AG04450 (cell line): ENCODE results near the gene KIAA1217. TPM values are rescaled to one million over a fixed set of nuclear protein-coding genes. Genes with fewer than 3 reads are reported as not detected.

Experiments used
- CTCF ChIA-PET: fragments of 300-600, 350-600 bp; formaldehyde crosslinking; extraction: SDS; loops from one replicate; lab custom pipeline; 2022; ENCODE audit warnings: antibody characterized with exemption, inconsistent platforms; lab: Charles Lee
- POLR2A ChIA-PET: fragments of 350-600 bp; formaldehyde crosslinking; extraction: SDS; loops from one replicate; lab custom pipeline; 2021; ENCODE audit warnings: antibody characterized with exemption, inconsistent platforms; lab: Yijun Ruan, JAX
- DNase-seq: peaks from one replicate; pipeline ENCODE4 v3.0.0-alpha.2; 2011; ENCODE audit warnings: low read depth, low spot score
- H3K27ac ChIP-seq: one replicate; pipeline ENCODE4 v1.5.1; 2012; ENCODE audit warnings: low read depth, low read length, control low read depth
- H3K27me3 ChIP-seq: one replicate; pipeline ENCODE4 v1.6.0; 2012; ENCODE audit warnings: low read length; ENCODE audit not compliant: control insufficient read depth, insufficient read depth
- H3K4me3 ChIP-seq: 2 replicates; pipeline ENCODE4 v1.5.1; 2011; ENCODE audit warnings: mild to moderate bottlenecking, low read depth, low read length, control low read depth
- H3K9me3 ChIP-seq: 2 replicates; pipeline ENCODE4 v1.5.1; 2012; ENCODE audit warnings: low read length; ENCODE audit not compliant: control insufficient read depth, insufficient read depth
- CTCF ChIP-seq: IDR thresholded peaks from 2 replicates; pipeline ENCODE4 v1.5.1; 2011; ENCODE audit warnings: low read depth, low read length, control low read depth, inconsistent platforms
- polyA plus RNA-seq: library from polyadenylated mRNA; depleted of rRNA; stranded (reverse); fragments of >200 nt; gene quantifications from 2 replicates; pipeline ENCODE4 v1.2.3, GENCODE V29; 2011

The KIAA1217 gene
- polyA plus RNA-seq, 1 experiment = 5.4 TPM

GRCh38 chr10:24550680-24551079 is 341.7 kb downstream of the KIAA1217 start:
- CTCF ChIA-PET = interaction anchor here (1.2 kb wide), 1 partner anchor 556 kb away, joined by 5 read pairs; no protein-coding TSS in a partner anchor
- TF ChIP-seq CTCF = no peak
- POLR2A ChIA-PET = no interaction called here
- no peaks in the 10 kb centered on the region for H3K9me3 ChIP-seq
- no peak for DNase-seq
- peaks cover 13% of the 10 kb centered on the region for H3K27me3 ChIP-seq
- H3K27ac ChIP-seq = no peak overlapping the region
- H3K4me3 ChIP-seq = no peak overlapping the region

- CTCF ChIA-PET = interaction anchor here (1.2 kb wide), 1 partner anchor 557 kb away, joined by 5 read pairs; no protein-coding TSS in a partner anchor
- H3K27ac ChIP-seq = no peak overlapping the region
These were observed 342.2 kb downstream of the KIAA1217 start for GRCh38 chr10:24551161-24551560.

GRCh38 chr10:24552346-24553016 is 343.5 kb downstream of the KIAA1217 start:
- no peak overlapping the region for H3K4me3 ChIP-seq
- H3K27me3 ChIP-seq = peaks cover 16% of the 10 kb centered on the region
- POLR2A ChIA-PET = no interaction called here
- no peak overlapping the region for H3K27ac ChIP-seq
- DNase-seq = no peak
- CTCF ChIA-PET = no interaction called here
- H3K9me3 ChIP-seq = no peaks in the 10 kb centered on the region
- peak; percentile 37 for TF ChIP-seq CTCF

More at GRCh38 chr10:24551161-24551560, 342.2 kb downstream of the KIAA1217 start:
- no peak for DNase-seq
- POLR2A ChIA-PET = no interaction called here
- H3K27me3 ChIP-seq = peaks cover 14% of the 10 kb centered on the region
- H3K4me3 ChIP-seq = no peak overlapping the region
- no peak for TF ChIP-seq CTCF
- no peaks in the 10 kb centered on the region for H3K9me3 ChIP-seq

- no peak overlapping the region for H3K4me3 ChIP-seq
- CTCF ChIA-PET = no interaction called here
These were observed 344.2 kb downstream of the KIAA1217 start for GRCh38 chr10:24553051-24553612.

More at GRCh38 chr10:24553051-24553612, 344.2 kb downstream of the KIAA1217 start:
- Histone ChIP-seq H3K27me3 (peaks cover 16% of the 10 kb centered on the region), H3K27ac (no peak overlapping the region), H3K9me3 (no peaks in the 10 kb centered on the region)
- DNase-seq = no peak
- TF ChIP-seq CTCF = no peak
- POLR2A ChIA-PET = no interaction called here
